NCI-H1694 treated with DMSO at 0.1 percent for 48 hours (cell line): Measurements from ENCODE around the gene KASH5.

Experiments
- DNase-seq: peaks from one replicate; lab custom pipeline; 2025; lab: John Stamatoyannopoulos, UW

Gene KASH5, protein sequence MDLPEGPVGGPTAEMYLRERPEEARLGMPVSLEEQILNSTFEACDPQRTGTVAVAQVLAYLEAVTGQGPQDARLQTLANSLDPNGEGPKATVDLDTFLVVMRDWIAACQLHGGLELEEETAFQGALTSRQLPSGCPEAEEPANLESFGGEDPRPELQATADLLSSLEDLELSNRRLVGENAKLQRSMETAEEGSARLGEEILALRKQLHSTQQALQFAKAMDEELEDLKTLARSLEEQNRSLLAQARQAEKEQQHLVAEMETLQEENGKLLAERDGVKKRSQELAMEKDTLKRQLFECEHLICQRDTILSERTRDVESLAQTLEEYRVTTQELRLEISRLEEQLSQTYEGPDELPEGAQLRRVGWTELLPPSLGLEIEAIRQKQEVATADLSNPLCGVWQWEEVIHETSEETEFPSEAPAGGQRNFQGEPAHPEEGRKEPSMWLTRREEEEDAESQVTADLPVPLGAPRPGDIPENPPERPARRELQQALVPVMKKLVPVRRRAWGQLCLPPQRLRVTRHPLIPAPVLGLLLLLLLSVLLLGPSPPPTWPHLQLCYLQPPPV

DNA sequence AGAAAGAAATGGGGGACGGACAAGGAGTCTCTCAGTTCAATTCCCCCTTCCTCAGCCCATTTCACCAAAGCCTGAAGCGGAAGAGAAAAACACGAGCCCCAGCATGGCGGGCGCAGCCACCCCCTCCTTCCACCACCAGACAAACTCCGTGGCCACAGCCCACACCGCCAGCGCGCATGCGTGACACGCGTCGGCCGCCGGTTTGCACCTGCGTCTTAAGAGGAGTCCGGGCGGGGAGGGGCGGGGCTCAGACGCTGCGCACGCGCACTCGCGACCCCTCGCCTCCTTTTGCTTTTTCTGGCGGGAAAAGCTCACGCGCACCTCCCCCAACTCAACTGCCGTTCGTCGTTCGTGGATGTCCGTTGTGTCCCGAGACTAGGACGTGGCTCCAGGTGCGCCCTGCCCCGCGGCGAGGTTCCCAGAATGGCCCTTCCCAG, at the start of gene KASH5:
Gene KASH5 (plus strand): TSS at position 314 of the 437 bp plus-strand sequence. CDS start 2,635 bp downstream, outside the sequence.
- DNase-seq = no peak

DNA sequence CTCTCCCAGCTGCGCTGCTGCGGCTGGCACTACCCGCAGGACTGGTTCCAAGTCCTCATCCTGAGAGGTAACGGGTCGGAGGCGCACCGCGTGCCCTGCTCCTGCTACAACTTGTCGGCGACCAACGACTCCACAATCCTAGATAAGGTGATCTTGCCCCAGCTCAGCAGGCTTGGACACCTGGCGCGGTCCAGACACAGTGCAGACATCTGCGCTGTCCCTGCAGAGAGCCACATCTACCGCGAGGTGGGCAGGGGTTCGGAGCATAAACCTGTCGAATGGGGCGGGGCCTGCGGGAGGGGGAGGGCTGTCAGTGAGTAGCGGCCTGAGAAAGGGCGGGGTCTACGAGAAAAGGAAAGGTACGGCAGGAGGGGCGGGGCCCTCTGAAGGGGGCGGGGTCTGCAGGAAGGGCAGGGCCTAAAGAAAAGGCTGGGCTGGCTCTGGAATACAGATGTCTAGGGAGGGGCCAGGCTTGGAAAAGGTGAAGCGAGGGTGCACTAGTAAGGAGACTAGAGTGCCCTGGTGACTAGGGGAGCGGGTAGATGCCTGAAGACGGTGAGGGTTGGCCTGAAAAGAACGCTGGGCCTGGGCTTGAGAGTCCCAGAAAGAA, 49.3 kb upstream of the KASH5 start:
- no peak for DNase-seq

DNA sequence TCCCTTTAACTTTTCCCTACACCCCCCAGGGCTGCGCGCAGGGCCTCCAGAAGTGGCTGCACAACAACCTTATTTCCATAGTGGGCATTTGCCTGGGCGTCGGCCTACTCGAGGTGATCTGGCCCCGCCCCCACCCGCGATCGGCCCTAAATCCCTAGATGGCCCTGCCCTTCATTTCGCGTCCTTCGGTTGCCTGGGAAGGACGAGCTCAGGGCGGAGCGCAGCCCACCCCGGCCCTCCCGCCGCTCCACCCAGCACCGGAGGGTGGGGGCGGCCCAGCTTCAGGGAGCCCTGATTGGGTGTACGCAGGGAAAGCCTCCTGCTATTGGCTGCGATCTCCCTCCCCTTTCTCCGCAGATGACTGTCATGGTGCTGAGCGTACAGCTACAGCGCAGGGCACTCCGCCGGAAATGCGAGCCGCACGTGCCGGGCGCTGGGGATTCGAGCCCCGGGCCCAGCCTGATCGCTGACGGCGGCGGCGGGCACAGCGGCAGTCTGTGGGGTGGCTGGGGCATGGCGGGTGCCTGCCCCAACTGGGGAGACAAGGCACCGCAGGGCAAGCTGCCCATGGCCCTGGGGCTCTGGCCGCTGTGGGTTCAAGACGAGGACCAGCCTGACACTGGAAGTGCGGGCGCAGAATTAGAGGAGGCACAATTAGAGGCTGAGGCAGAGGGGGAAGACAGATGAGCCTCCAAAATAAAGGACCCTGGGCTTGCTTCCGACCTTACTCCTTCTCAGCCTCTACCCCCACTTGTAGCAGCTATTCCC, 48.6 kb upstream of the KASH5 start:
- no peak for DNase-seq

DNA sequence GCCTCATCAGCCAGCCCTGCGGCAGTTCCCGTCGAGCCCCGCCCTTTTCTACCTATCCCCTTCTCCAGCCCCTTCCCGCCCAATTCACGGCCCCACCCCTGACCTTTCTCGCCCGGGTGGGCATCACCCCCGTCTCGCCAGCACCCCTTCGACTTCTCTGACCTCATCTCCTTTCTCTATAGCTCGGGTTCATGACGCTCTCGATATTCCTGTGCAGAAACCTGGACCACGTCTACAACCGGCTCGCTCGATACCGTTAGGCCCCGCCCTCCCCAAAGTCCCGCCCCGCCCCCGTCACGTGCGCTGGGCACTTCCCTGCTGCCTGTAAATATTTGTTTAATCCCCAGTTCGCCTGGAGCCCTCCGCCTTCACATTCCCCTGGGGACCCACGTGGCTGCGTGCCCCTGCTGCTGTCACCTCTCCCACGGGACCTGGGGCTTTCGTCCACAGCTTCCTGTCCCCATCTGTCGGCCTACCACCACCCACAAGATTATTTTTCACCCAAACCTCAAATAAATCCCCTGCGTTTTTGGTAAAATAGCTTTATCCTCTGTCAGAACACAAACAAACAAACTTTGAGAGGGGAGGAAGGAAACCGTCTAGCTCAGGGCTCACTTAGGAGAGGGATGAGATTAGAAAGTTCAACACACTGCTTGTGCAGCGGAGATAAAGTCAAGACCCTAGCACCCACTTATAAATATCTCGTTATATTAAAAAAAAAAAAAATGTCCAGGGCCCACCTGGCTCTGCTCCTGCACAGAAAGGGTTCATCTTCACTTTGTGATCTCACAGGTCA, 47.8 kb upstream of the KASH5 start:
- peak; percentile 57 for DNase-seq

DNA sequence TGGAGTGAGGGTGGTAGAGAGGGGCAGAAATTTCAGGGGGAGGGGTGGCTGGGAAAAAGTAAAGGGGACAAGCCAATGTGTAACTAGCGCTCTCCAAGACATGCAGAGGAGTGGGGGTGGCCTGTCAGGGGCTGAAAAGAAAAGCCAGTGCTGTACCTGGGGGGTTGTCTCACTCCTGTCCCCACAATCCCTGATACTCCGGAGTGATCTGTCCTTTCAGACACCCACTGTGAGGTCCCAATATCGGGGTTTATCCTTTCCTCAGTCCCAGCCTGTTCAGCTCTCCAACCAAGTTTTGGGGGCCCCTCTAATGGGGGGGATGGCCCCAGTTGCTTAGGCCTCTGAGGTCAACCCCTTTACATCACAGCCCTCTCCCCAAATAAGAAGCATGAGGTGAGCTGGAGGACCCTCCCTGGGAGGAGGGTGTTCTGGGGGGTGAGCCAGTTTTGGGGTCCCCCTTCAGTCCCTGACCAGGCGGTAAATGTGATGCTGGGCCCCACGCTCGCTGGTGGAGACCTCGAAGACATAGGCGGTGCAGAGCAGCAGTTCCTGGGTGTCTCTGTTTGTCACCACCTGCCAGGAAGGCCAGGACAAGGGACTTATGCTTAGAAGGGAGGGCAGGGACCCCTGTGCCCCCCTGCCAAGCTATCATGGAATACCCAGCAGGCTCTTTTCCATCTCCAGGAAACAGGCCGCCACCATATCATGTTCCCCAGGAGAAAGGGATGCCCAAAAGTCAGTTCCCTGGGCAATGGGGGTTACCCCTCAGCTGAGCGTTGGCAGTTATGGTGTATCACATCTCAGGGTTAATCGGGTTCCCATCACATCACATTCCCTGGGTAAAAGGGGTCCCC, 47.0 kb upstream of the KASH5 start:
- no peak for DNase-seq

DNA sequence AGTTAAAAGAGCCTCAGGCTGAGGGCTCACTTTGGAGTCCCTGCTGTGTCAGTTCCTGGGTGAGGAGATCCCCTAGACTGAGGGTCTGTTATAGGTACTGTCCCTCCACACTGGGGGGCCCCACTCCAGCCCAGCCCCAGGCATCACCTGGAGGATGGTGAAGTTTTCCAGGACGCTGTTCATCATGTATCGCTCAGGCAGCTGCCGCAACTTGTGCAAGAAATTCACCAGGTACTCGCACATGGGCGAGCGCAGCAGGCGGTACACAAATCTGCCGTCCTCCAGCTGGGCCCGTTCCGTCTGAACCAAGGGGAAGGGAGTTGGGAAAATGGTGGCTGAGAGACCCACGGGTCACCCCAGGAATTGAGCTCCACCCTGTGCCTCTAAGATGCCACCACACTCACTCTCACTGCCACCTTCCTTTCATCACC, 45.7 kb upstream of the KASH5 start:
- no peak for DNase-seq

DNA sequence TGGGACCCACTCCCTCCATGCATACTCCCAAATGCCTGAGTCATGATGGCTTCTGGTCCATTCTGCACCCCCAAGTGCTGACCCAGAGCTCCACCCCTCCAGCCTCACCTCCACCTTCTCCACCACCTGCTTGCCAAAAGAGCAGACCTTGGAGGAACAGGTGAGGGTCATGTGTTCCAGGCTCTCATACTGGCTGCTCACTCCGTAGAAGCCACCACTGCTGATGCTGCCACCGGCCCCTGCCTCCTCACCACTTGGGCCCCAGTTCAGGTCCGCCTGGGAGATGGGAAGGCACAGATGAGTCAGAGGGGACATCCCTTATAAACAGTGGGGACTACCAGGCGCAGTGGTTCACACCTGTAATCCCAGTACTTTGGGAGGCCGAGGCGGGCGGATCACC, 44.9 kb upstream of the KASH5 start:
- DNase-seq = no peak

DNA sequence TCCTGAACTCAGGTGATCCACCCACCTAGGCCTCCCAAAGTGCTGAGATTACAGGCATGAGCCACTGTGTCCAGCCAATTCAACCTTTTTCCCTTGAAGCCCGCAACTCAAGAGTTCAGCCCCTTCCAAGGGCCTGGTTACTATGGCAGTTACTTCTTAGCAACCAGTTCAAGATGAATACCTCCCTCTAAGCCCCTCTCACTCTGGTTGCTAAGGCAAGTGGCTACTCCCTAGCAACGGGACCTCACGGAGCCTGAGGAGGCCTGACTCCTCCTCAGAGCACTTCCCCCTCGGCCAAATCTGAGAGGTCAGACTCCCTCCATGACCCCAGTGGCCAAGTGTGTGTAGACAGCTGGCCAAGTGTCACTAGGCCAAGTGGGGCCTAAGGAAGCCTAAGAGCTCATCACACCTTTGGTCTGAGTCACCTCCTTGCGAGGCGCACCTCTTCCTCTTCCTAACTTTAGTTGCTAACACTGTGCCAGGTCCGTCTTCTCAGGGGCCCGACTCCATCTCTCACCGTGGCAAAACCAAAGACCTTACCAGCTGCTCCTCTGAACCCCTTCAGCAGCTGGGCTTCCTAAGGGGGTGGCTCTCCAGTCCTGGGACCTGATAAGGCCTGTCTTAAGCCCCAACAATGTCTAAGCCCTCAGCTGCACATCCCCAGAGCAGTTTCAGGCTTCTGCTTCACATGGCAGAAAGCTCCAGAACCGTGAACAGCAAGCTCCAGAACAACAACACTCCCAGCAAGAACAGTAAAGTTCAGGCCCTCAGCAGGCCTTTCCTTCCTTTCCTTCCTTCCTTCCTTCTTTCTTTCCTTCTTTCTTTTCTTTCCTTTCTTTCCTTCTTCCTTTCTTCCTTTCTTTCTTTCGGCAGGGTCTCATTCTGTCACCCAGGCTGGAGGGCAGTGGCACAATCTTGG, 43.3 kb upstream of the KASH5 start:
- no peak for DNase-seq

DNA sequence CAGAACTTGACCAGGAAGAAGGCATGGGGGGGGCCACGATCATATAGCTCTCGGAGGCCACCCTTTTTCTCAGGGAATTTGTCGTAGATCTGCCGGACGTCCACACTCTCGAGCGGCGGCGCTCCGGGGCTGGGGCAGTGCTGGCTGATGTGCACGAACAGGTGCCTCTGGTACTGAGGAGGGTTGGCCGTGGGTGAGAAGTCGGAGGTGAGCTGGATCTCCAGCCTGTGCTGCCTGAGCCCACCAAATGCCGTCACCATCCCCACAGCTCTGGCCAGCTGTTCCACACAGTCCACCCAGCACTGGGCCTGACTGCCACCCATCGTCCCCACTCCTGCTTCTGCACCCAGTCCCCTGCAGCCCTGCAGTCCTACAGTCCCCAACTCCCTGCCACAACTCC, 40.9 kb upstream of the KASH5 start:
- no peak for DNase-seq

DNA sequence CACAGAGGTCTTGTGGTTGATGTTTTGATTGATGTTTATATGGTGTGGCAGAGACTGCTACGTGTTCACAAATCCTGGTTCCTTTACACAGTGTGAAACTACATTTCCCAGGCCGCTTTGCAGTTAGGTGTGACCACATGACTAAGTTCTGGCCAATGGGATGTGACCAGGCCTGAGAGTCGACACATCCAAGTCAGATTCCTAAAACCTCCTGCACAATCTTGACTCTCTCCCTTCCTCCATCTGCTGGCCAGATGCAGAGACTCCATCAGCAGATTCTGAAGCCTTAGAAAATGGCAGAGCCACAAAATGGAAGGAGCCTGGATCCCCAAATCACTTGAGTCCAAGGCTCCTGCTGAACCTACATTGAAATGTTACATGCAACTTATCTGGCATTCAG, 40.2 kb upstream of the KASH5 start:
- DNase-seq = no peak

DNA sequence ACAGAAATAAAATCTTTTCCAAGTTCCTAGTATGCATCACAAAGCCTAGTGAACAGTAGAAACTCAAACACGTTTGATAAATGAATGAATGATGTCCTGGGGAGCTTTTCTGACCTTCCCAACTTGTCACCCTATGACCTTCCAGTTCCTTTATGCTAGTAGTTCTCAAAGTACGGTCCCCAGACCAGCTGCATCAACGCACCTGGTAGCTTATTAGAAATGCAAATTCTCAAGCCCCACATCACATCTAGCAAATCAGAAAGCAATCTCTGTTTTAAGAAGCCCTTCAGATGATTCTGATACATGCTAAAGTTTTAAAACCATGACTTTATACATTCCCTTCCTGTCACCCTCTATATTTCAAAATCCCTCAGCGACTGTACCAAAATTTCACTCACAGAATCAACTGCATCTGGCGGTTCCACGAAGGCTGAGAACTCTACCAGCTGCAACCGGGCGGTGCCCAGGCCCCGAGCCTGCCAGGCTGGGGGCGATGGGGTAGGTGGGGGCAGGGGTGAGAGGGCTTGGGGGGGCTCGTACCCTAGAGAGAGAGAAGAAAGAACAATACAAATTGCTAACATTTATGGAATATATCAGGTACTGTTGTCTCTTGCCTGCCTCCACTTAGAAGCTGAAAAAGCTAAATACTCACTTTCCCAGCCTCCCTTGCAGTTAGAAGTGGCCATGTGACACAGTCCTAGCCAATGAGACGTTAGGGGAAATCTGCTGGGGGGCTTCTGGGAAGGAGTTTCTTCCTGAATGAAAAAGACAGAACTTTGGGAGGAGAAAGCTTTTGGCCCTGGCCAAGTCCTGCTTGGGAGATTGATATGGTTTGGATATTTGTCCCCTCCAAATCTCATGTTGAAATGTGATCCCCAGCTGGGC, 39.5 kb upstream of the KASH5 start:
- DNase-seq = no peak

DNA sequence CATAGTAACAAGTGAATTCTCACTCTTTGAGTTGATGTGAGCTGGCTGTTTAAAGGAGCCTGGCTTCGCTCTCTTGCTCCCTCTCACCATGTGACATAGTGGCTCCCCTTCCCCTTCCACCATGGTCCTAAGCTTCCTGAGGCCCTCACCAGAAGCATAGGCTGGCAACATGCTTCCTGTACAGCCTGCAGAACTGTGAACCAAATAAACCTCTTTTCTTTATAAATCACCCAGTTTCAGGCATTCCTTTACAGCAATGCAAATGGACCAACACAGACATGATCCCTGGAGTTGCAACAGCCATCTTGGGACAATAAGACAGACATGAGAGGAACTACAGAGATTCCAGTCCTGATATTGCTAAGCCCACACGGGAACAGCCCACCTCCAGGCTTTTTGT, 38.5 kb upstream of the KASH5 start:
- DNase-seq = no peak

DNA sequence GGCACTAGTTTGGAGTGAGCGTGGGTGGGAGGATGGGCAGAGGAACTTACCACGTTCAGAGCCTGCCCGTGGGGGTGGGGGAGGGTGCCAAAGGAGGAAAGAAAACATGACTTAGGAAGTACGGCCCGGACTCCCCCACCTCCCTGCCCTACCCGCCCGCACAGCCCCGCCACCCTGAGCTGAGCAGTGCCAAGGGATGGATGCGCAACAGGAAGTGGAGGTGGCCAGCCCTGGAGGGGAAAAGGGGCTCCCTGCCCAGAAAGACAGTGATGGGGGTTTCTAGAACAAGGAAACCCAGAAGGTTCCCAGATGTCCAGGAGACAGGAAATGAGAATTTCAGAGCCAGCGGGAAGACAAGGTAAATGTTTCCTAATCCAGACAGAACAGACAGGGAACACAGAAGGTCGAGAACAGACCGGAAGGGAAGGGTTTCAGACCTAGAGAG, 32.1 kb upstream of the KASH5 start:
- no peak for DNase-seq

DNA sequence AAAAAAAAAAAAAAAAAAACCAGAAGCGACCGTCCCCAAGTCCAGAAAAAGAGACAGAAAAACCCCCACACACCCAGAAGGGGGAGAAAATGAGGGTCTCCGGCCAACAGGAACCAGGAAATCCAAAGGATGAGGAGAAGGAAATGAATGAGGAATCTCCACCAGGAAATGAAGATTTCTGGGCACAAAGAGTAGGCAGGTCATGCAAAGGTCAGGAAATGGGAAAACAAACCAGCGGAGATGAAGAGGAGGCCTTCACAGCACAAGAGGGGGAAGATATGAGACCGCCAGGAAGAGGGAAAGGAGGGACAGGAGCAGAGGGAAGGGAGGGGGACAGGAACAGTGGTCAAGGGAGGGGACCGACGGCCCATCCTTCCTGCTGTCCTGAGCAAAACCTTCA, 31.7 kb upstream of the KASH5 start:
- DNase-seq = no peak

DNA sequence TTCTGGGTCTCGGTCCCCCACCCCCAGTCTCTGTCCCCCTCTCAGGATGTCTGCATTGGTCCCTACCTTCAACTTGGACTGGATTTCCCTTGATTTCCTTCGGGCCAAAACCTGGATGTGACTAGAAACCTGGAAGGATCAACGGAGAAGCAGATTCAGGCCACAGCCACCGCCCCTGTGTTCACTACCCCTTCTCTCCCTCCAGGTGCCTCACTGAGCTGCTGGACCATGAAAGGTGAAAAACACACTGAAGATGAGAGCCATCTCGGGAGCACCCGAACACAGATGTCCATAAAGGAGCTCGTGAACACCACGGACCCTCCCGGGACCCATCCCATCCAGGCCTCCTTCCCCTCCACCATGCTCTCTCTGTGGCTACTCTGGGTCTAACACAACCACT, 30.9 kb upstream of the KASH5 start:
- no peak for DNase-seq

DNA sequence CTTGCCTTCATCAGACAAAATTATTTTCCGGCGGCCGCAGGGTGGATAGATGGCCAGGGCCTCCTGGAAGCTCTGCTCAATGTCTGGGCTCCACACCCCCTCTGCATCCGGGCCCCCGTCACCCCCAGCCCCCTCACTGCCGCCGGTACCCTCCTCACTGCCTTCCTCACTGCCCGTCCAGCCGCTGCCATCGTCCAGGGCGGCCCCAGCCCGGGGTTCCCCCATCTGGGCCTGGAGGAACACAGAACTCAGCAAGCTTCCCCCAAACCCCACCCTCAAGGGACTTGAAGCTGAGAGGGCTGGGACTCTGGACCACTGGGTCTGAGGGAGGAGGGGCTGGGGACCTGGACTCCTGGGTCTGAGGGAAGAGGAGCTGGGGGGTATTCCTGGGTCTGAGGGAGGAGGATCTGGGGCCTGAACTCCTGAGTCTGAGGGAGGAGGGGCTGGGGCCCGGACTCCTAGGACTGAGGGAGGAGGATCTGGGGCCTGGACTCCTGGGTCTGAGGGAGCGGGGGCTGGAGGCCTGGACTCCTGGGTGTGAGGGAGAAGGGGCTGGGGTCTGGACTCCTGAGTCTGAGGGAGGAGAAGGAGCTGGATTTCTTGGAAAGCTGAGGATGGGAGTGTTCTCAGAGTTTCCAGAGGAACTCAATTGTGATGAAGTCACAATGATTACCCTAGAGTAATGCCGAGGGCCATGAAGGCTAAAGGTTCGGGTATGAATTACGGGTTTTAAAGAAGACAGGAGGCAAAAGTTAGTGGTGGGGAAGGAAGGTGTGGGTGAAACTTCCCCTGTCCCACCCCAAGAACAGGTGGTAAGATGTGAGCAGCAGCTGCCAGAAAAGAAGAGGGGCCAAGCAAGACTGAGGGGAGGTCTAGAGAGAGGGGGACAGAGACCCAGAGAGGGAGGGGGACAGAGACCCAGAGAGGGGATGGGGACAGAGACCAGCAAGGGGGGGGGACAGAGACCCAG, 27.9 kb upstream of the KASH5 start:
- no peak for DNase-seq

DNA sequence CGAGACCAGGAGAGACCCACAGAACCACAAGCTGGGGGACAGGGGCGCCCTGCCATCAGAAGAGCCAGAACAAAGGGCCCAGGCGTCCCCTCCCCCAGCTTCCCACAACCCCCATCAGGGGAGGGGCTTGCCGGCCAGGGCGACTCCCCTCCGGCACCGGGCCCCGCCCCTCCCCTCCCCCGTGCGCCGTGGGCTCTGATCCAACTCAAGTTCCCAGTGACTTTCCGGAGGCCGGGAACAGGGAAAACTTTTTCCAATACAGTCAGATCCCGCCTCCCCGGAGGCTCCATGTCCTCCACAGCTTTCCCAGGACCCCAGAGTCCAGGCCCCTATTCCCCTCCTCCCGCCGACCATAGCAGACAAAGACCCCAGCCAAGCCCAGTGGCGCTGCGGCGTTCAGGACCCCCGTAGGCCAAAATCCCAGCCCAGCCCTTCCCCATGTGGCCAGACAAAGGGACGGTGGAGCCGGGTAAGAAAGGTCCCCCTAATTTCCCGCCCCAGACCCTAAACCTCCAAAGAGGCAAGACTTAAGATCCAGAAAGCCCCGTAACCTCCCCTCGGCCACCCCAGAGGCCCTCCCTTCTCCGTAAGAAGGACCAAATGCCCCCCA, 26.5 kb upstream of the KASH5 start:
- no peak for DNase-seq
